Ishikawa (cell line): ENCODE data around the gene KRT20.

ENCODE experiments used
- CEBPB ChIP-seq: IDR thresholded peaks from 2 replicates; pipeline ENCODE4 v1.6.1; 2012
- CREB1 ChIP-seq: IDR thresholded peaks from 2 replicates; pipeline ENCODE4 v1.6.1; 2012; ENCODE audit warnings: low read depth
- EP300 ChIP-seq: IDR thresholded peaks from 2 replicates; pipeline ENCODE4 v1.6.1; 2012; ENCODE audit warnings: borderline replicate concordance
- MAX ChIP-seq: IDR thresholded peaks from 2 replicates; pipeline ENCODE4 v1.6.1; 2012
- RAD21 ChIP-seq: IDR thresholded peaks from 2 replicates; pipeline ENCODE4 v1.6.1; 2012; ENCODE audit warnings: low read depth
- REST ChIP-seq: IDR thresholded peaks from 2 replicates; pipeline ENCODE4 v1.6.1; 2012; ENCODE audit warnings: low read depth, mild to moderate bottlenecking
- TAF1 ChIP-seq: IDR thresholded peaks from 2 replicates; pipeline ENCODE4 v1.6.1; 2012; ENCODE audit warnings: low read depth, mild to moderate bottlenecking
- TEAD4 ChIP-seq: IDR thresholded peaks from 2 replicates; pipeline ENCODE4 v1.6.1; 2012
- USF1 ChIP-seq: IDR thresholded peaks from 2 replicates; pipeline ENCODE4 v1.6.1; 2012
- YY1 ChIP-seq: IDR thresholded peaks from 2 replicates; pipeline ENCODE4 v1.6.1; 2012; ENCODE audit warnings: low read depth
- ZBTB7A ChIP-seq: IDR thresholded peaks from 2 replicates; pipeline ENCODE4 v1.6.1; 2012; ENCODE audit warnings: low read depth

GRCh38 chr17:40841246-40841645, 43.8 kb downstream of the KRT20 start:
- no peak for TF ChIP-seq REST
- no peak for TF ChIP-seq TAF1
- no peak for TF ChIP-seq MAX
- no peak for TF ChIP-seq USF1
- TF ChIP-seq CEBPB: no peak
- TF ChIP-seq EP300: no peak
- no peak for TF ChIP-seq TEAD4
- TF ChIP-seq CREB1: no peak
- no peak for TF ChIP-seq YY1
- TF ChIP-seq ZBTB7A: no peak
- no peak for TF ChIP-seq RAD21
